ENCODE data around the gene KRT13. TPM values are rescaled to one million over a fixed set of nuclear protein-coding genes. Genes with fewer than 3 reads are reported as not detected.

KRT13 gene
- polyA plus RNA-seq, 1 donor (not counting 4 experiments of a cell fraction or from before 2014, with no cell fraction given): 24.0 TPM

DNA sequence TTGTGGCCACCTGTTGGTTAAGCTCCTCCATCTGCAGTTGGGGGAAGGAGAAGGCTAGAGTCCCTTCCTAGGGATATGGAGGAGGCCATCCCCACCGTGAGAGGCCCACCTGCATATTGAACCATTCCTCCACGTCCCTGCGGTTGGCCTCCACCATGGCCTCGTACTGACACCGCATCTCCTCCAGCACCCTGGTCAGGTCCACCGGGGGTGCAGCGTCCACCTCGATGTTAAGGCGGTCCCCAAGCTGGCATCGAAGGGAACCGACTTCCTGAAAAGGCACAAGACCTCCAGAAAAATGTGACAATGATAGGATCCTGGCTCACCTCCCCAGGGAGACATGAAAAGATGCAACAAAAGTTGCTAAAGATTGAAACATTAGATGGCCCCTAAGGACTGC, 41.2 kb downstream of the KRT13 start:
- Histone ChIP-seq H4K20me1 (ENCODE audit: control insufficient read depth, extremely low read depth, insufficient read depth, low read length) (no peaks in the 10 kb centered on the region), H3K36me3 (ENCODE audit: control insufficient read depth in 2 of 2, extremely low read depth in 1 of 2, insufficient read depth in 2 of 2, low read length in 2 of 2) (no peaks in the 10 kb centered on the region), H2AFZ (ENCODE audit: control insufficient read depth, low read length) (no peak overlapping the region), H3K9ac (ENCODE audit: control insufficient read depth, extremely low read depth, insufficient read depth, low read length) (no peak overlapping the region), H3K4me3 (ENCODE audit: control insufficient read depth in 2 of 3, extremely low read depth in 1 of 3, insufficient read depth in 2 of 3, low read depth in 1 of 3, low read length in 3 of 3) (peak overlapping the region in 1 of 3 experiments; percentile 35), H3K4me2 (ENCODE audit: control insufficient read depth, extremely low read depth, insufficient read depth, low read depth, low read length) (peak overlapping the region; percentile 23), H3K79me2 (ENCODE audit: control insufficient read depth, insufficient read depth, low read length) (no peaks in the 10 kb centered on the region), H3K27ac (ENCODE audit: control insufficient read depth, insufficient read depth, low read length) (no peak overlapping the region), H3K9me1 (ENCODE audit: control insufficient read depth, extremely low read depth, insufficient read depth, low read length) (no peaks in the 10 kb centered on the region), H3K27me3 (ENCODE audit: control insufficient read depth, extremely low read depth, insufficient read depth, low read length) (no peaks in the 10 kb centered on the region), H3K9me3 (ENCODE audit: control insufficient read depth, low read depth, low read length) (no peaks in the 10 kb centered on the region), H3K4me1 (ENCODE audit: control insufficient read depth, extremely low read depth, insufficient read depth, low read length) (peaks cover 16% of the 10 kb centered on the region)
- DNase-seq (ENCODE audit: low read depth, low spot score): no peak
- dilution Hi-C loops (cut with MboI; ENCODE audit: extremely low pct_ligation_motif_present, low sequenced_read_pairs): no loop called here
- TF ChIP-seq, protein P1, sequence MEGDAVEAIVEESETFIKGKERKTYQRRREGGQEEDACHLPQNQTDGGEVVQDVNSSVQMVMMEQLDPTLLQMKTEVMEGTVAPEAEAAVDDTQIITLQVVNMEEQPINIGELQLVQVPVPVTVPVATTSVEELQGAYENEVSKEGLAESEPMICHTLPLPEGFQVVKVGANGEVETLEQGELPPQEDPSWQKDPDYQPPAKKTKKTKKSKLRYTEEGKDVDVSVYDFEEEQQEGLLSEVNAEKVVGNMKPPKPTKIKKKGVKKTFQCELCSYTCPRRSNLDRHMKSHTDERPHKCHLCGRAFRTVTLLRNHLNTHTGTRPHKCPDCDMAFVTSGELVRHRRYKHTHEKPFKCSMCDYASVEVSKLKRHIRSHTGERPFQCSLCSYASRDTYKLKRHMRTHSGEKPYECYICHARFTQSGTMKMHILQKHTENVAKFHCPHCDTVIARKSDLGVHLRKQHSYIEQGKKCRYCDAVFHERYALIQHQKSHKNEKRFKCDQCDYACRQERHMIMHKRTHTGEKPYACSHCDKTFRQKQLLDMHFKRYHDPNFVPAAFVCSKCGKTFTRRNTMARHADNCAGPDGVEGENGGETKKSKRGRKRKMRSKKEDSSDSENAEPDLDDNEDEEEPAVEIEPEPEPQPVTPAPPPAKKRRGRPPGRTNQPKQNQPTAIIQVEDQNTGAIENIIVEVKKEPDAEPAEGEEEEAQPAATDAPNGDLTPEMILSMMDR (optimal IDR thresholded peaks at IDR 0.05 in 1 of 3, IDR thresholded peaks at IDR 0.05 in 1 of 3, conservative IDR thresholded peaks at IDR 0.05 in 1 of 3; ENCODE audit: extremely low read depth in 1 of 3, insufficient read depth in 2 of 3, low read length in 3 of 3): no peak
- TF ChIP-seq EZH2 (IDR thresholded peaks at IDR 0.05; ENCODE audit: low read length): no peak
- FAIRE-seq: no peak

DNA sequence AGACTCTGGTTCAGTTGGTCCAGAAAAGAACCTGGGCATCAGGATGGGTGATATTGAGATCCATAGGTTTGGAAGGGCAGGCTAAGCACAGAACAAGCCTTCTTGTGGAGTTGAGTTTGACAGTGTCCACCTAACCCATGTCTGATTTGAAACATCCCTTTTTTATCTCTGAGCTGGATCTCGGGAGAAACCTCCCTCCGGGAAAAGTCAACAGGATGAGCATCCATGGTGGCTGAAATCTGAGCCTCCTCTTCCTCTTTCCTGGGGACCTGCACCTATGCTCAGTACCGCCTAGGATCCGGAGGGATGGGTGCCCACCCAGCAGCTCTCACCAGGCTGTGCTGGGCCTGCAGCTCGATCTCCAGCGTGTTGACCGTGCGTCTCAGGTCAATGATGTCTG, 41.7 kb downstream of the KRT13 start:
- dilution Hi-C loops (cut with MboI; ENCODE audit: extremely low pct_ligation_motif_present, low sequenced_read_pairs): no loop called here
- Histone ChIP-seq H3K36me3 (ENCODE audit: control insufficient read depth in 2 of 2, extremely low read depth in 1 of 2, insufficient read depth in 2 of 2, low read length in 2 of 2) (no peaks in the 10 kb centered on the region), H3K9me1 (ENCODE audit: control insufficient read depth, extremely low read depth, insufficient read depth, low read length) (no peaks in the 10 kb centered on the region), H3K4me2 (ENCODE audit: control insufficient read depth, extremely low read depth, insufficient read depth, low read depth, low read length) (no peak overlapping the region), H3K4me3 (ENCODE audit: control insufficient read depth in 2 of 3, extremely low read depth in 1 of 3, insufficient read depth in 2 of 3, low read depth in 1 of 3, low read length in 3 of 3) (no peak overlapping the region), H3K79me2 (ENCODE audit: control insufficient read depth, insufficient read depth, low read length) (no peaks in the 10 kb centered on the region), H3K9me3 (ENCODE audit: control insufficient read depth, low read depth, low read length) (no peaks in the 10 kb centered on the region), H3K27ac (ENCODE audit: control insufficient read depth, insufficient read depth, low read length) (no peak overlapping the region), H2AFZ (ENCODE audit: control insufficient read depth, low read length) (no peak overlapping the region), H3K4me1 (ENCODE audit: control insufficient read depth, extremely low read depth, insufficient read depth, low read length) (peaks cover 16% of the 10 kb centered on the region), H3K9ac (ENCODE audit: control insufficient read depth, extremely low read depth, insufficient read depth, low read length) (no peak overlapping the region), H4K20me1 (ENCODE audit: control insufficient read depth, extremely low read depth, insufficient read depth, low read length) (no peaks in the 10 kb centered on the region), H3K27me3 (ENCODE audit: control insufficient read depth, extremely low read depth, insufficient read depth, low read length) (no peaks in the 10 kb centered on the region)
- TF ChIP-seq EZH2 (IDR thresholded peaks at IDR 0.05; ENCODE audit: low read length): no peak
- TF ChIP-seq, protein P1 (optimal IDR thresholded peaks at IDR 0.05 in 1 of 3, IDR thresholded peaks at IDR 0.05 in 1 of 3, conservative IDR thresholded peaks at IDR 0.05 in 1 of 3; ENCODE audit: extremely low read depth in 1 of 3, insufficient read depth in 2 of 3, low read length in 3 of 3): no peak
- no peak for FAIRE-seq
- no peak for DNase-seq (ENCODE audit: low read depth, low spot score)
